ENCODE results near the gene SPNS3. TPM values are rescaled to one million over a fixed set of nuclear protein-coding genes. Genes with fewer than 3 reads are reported as not detected.

Gene SPNS3
- total and polyA plus RNA-seq, 2 experiments from 2014 or later: 0.17 to 0.60 TPM

DNA sequence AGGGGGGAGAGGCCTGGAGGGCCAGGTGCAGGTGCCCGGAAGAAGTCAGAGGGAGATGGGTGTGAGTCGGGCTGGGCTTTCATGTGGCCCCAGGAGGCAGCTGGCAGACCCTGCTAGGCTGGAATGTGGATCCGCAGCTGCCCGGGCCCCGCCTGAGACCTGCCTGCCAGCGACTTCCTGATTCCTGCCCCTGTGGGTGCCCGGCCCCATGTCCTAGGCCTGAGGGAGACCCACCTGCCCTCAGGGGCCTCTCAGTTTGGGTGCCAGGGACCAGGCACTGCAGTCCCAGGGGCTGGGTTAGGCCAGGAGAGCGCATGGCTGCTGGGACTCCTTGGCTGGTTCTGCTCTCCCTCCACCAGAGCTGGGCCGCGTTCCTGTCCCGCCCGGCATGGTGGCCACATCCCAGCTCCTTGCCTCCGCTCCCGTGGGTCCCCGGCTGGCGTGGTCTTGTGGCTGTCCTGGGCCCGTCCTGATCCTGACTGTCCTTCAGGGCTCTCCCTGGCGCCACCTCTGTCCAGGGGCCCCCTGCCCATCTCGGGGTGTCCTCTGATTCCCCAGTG lies 42.9 kb downstream of the SPNS3 start:
- H3K79me2 ChIP-seq: no peaks in the 10 kb centered on the region
- H3K27me3 ChIP-seq: no peaks in the 10 kb centered on the region
- peaks cover 47% of the 10 kb centered on the region for H3K4me1 ChIP-seq (ENCODE audit: insufficient read depth)
- 90% methylated on average over 17 of the region's 19 CpGs for WGBS (ENCODE audit: low lambda C conversion rate, missing lambda C conversion rate)
- TF ChIP-seq EZH2phosphoT487 (IDR thresholded peaks at IDR 0.05; ENCODE audit: low read depth, severe bottlenecking, unreplicated experiment) (no peak), EZH2 (IDR thresholded peaks at IDR 0.05; ENCODE audit: borderline replicate concordance) (no peak)
- TF ChIP-seq, protein P1, sequence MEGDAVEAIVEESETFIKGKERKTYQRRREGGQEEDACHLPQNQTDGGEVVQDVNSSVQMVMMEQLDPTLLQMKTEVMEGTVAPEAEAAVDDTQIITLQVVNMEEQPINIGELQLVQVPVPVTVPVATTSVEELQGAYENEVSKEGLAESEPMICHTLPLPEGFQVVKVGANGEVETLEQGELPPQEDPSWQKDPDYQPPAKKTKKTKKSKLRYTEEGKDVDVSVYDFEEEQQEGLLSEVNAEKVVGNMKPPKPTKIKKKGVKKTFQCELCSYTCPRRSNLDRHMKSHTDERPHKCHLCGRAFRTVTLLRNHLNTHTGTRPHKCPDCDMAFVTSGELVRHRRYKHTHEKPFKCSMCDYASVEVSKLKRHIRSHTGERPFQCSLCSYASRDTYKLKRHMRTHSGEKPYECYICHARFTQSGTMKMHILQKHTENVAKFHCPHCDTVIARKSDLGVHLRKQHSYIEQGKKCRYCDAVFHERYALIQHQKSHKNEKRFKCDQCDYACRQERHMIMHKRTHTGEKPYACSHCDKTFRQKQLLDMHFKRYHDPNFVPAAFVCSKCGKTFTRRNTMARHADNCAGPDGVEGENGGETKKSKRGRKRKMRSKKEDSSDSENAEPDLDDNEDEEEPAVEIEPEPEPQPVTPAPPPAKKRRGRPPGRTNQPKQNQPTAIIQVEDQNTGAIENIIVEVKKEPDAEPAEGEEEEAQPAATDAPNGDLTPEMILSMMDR (IDR thresholded peaks at IDR 0.05; ENCODE audit: poor library complexity): no peak
- H3K4me3 ChIP-seq: no peak overlapping the region
- no peaks in the 10 kb centered on the region for H3K9me3 ChIP-seq (ENCODE audit: low read depth)
- H3K9me2 ChIP-seq (replicated peaks; ENCODE audit: insufficient read depth): no peaks in the 10 kb centered on the region
- H3K36me3 ChIP-seq (replicated peaks; ENCODE audit: insufficient read depth, low read depth): no peaks in the 10 kb centered on the region
- no peak for DNase-seq (ENCODE audit: low spot score)
- peak overlapping the region; percentile 29 for H3K4me2 ChIP-seq
- H2AFZ ChIP-seq: no peak overlapping the region
- H4K20me1 ChIP-seq (ENCODE audit: insufficient read depth, poor library complexity, severe bottlenecking): no peaks in the 10 kb centered on the region
- H3K27ac ChIP-seq: peak overlapping the region; percentile 72

- Histone ChIP-seq H3K79me2 (no peaks in the 10 kb centered on the region), H3K27ac (peak overlapping the region; percentile 72), H3K36me3 (replicated peaks; ENCODE audit: insufficient read depth, low read depth) (no peaks in the 10 kb centered on the region), H3K4me3 (no peak overlapping the region), H2AFZ (no peak overlapping the region), H3K9me3 (ENCODE audit: low read depth) (no peaks in the 10 kb centered on the region), H3K4me1 (ENCODE audit: insufficient read depth) (peaks cover 48% of the 10 kb centered on the region), H4K20me1 (ENCODE audit: insufficient read depth, poor library complexity, severe bottlenecking) (no peaks in the 10 kb centered on the region), H3K9me2 (replicated peaks; ENCODE audit: insufficient read depth) (no peaks in the 10 kb centered on the region), H3K4me2 (no peak overlapping the region), H3K27me3 (no peaks in the 10 kb centered on the region)
- no peak for DNase-seq (ENCODE audit: low spot score)
- whole genome bisulfite sequencing (ENCODE audit: low lambda C conversion rate, missing lambda C conversion rate): 78% methylated on average over 8 of the region's 10 CpGs
- TF ChIP-seq EZH2 (IDR thresholded peaks at IDR 0.05; ENCODE audit: borderline replicate concordance) (no peak), EZH2phosphoT487 (IDR thresholded peaks at IDR 0.05; ENCODE audit: low read depth, severe bottlenecking, unreplicated experiment) (no peak)
- TF ChIP-seq, protein P1 (IDR thresholded peaks at IDR 0.05; ENCODE audit: poor library complexity): no peak
These were observed 43.6 kb downstream of the SPNS3 start for GRCh38 chr17:4477255-4477791.

- no peak overlapping the region for H3K4me2 ChIP-seq
- no peaks in the 10 kb centered on the region for H3K27me3 ChIP-seq
- 91% methylated on average over 11 of the region's 11 CpGs for WGBS (ENCODE audit: low lambda C conversion rate, missing lambda C conversion rate)
- no peaks in the 10 kb centered on the region for H3K79me2 ChIP-seq
- peaks cover 59% of the 10 kb centered on the region for H3K4me1 ChIP-seq (ENCODE audit: insufficient read depth)
- DNase-seq (ENCODE audit: low spot score): no peak
- TF ChIP-seq EZH2phosphoT487 (IDR thresholded peaks at IDR 0.05; ENCODE audit: low read depth, severe bottlenecking, unreplicated experiment) (no peak), EZH2 (IDR thresholded peaks at IDR 0.05; ENCODE audit: borderline replicate concordance) (no peak)
- TF ChIP-seq, protein P1 (IDR thresholded peaks at IDR 0.05; ENCODE audit: poor library complexity): no peak
- no peaks in the 10 kb centered on the region for H3K9me2 ChIP-seq (replicated peaks; ENCODE audit: insufficient read depth)
- no peak overlapping the region for H3K4me3 ChIP-seq
- H3K9me3 ChIP-seq (ENCODE audit: low read depth): no peaks in the 10 kb centered on the region
- no peak overlapping the region for H2AFZ ChIP-seq
- no peaks in the 10 kb centered on the region for H3K36me3 ChIP-seq (replicated peaks; ENCODE audit: insufficient read depth, low read depth)
- no peak overlapping the region for H3K27ac ChIP-seq
- no peaks in the 10 kb centered on the region for H4K20me1 ChIP-seq (ENCODE audit: insufficient read depth, poor library complexity, severe bottlenecking)
These were observed 44.6 kb downstream of the SPNS3 start for GRCh38 chr17:4478318-4478830.

Data from hepatocyte (in vitro differentiated cells).